Colonic mucosa (tissue), 4 donors: ENCODE results near the gene SLC35A4. TPM values are rescaled to one million over a fixed set of nuclear protein-coding genes. Genes with fewer than 3 reads are reported as not detected.

Source experiments
- DNase-seq: peaks from one replicate; pipeline ENCODE4 v3.0.0-alpha.2; 2020
- H3K27ac ChIP-seq: fragments of 200-600 bp; one replicate; pipeline ENCODE4 v1.8.0; 2021
- H3K27me3 ChIP-seq: fragments of 200-600 bp; one replicate; pipeline ENCODE4 v1.8.0; 2021
- H3K36me3 ChIP-seq: fragments of 200-600 bp; one replicate; pipeline ENCODE4 v1.8.0; 2021
- H3K4me1 ChIP-seq: fragments of 200-600 bp; one replicate; pipeline ENCODE4 v1.8.0; 2021; ENCODE audit warnings: mild to moderate bottlenecking
- H3K4me3 ChIP-seq: fragments of 200-600 bp; one replicate; pipeline ENCODE4 v1.8.0; 2021
- H3K9ac ChIP-seq, 2 donors: one replicate each; pipeline ENCODE4 v1.7.0; 2013; ENCODE audit warnings: control low read depth in 2 of 2, low read depth in 2 of 2, low read length in 2 of 2
- H3K9me3 ChIP-seq: fragments of 200-600 bp; one replicate; pipeline ENCODE4 v1.8.0; 2021
- intact Hi-C: fragments of 100-400 bp; cut with DNase I; formaldehyde crosslinking; loops from one replicate; pipeline ENCODE4 v1.14.1; 2022
- microRNA-seq: library from miRNA; unstranded; fragments of <30 nt; microRNA quantifications from one replicate; pipeline ENCODE4, GENCODE V29; 2019
- total RNA-seq, 2 donors: library from RNA; stranded (reverse); fragmentation: NEBNext Ultra II Directional in 1 of 2; extraction: Animal tissue kit (Norgen Biotek cat#: 25700) in 1 of 2; gene quantifications; one replicate each; pipeline ENCODE4 v1.2.1, GENCODE V29; 2021
- TF ChIP-seq, protein P1 (sequence below): fragments of 200-600 bp; IDR thresholded peaks from one replicate; pipeline ENCODE4 v1.8.0; 2022; ENCODE audit warnings: antibody characterized with exemption, mild to moderate bottlenecking
- donor health status: healthy.
- donor health status: DM: no; HTN: no; CAD: no.
- donor health status: DM: no; HTN: no; CAD: no.

The SLC35A4 gene
- total RNA-seq, 2 donors from 2014 or later = 78.1 to 129 TPM

DNA sequence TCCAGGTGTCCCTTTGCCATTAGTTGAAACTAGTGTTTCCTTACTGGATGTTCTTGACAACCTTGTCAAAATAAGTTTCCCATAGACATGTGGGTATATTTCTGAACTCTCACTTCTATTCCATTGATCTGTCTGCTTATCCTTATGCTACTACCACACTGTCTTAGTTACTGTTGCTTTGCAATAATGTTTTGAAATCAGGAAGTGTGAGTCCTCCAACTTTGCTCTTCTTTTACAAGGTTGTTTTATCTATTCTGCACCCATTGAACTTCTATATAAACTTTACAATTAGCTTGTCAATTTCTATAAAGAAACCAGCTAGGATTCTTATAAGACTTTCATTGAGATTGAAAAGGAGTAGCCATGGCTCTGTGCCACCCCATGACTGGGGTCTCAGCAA, 44.1 kb downstream of the SLC35A4 start:
- intact Hi-C loops = no loop called here
- Histone ChIP-seq H3K27me3 (no peaks in the 10 kb centered on the region), H3K36me3 (no peaks in the 10 kb centered on the region), H3K9ac (peak overlapping the region in 1 of 2 donors; percentile 47), H3K27ac (peak overlapping the region; percentile 33), H3K9me3 (no peaks in the 10 kb centered on the region), H3K4me3 (no peak overlapping the region), H3K4me1 (peaks cover 6% of the 10 kb centered on the region)
- TF ChIP-seq, protein P1, sequence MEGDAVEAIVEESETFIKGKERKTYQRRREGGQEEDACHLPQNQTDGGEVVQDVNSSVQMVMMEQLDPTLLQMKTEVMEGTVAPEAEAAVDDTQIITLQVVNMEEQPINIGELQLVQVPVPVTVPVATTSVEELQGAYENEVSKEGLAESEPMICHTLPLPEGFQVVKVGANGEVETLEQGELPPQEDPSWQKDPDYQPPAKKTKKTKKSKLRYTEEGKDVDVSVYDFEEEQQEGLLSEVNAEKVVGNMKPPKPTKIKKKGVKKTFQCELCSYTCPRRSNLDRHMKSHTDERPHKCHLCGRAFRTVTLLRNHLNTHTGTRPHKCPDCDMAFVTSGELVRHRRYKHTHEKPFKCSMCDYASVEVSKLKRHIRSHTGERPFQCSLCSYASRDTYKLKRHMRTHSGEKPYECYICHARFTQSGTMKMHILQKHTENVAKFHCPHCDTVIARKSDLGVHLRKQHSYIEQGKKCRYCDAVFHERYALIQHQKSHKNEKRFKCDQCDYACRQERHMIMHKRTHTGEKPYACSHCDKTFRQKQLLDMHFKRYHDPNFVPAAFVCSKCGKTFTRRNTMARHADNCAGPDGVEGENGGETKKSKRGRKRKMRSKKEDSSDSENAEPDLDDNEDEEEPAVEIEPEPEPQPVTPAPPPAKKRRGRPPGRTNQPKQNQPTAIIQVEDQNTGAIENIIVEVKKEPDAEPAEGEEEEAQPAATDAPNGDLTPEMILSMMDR = no peak
- no peak for DNase-seq

DNA sequence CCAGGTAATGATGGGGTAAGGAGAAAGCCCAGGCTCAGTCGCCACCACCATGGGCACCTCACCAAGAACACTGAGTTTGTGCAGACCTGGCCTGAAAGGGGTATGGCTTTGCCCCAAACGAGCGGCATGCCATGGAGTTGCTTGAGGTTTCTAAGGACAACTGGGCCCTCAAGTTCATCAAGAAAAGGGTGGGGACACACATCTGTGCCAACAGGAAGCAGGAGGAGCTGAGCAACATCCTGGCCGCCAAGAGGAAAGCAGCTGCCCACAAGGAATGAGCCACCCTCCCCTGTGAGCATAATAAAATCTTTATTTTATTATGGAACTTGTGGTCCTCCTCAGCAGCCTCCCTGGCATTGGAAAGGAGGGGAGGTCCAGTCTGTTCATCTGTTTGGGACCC, 44.5 kb downstream of the SLC35A4 start:
- TF ChIP-seq, protein P1 = no peak

DNA sequence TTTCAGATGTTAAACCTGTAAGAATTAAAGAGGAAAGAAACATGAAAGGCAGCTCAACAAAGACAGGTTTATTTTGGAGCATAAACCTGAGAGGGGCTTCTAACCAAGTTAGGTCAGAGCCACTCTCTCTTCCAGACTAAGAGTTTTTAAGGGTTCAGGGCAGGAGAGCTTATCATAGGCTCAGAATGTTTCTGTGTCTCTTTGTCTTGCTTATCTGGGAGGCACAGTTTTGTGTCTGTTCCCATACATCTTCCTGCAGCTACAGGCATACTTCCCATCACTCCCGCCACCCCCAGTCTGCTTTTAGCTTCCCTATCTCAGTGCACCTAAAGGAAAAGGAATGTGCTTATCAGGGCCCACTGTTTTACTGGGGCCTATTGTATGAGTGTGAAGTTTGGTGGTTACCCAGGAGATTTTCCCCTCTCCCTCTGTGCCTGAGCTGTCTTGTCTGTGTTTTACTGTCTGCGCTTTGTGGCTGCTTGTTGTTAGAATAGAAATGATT, 46.4 kb downstream of the SLC35A4 start:
- Histone ChIP-seq H3K9ac (no peak overlapping the region), H3K27ac (no peak overlapping the region), H3K4me1 (peaks cover 6% of the 10 kb centered on the region), H3K36me3 (no peaks in the 10 kb centered on the region), H3K9me3 (no peaks in the 10 kb centered on the region), H3K27me3 (no peaks in the 10 kb centered on the region), H3K4me3 (no peak overlapping the region)
- no peak for DNase-seq
- intact Hi-C loops = no loop called here
- TF ChIP-seq, protein P1 = no peak

More for the DNA sequence above, 44.5 kb downstream of the SLC35A4 start:
- no peaks in the 10 kb centered on the region for H3K36me3 ChIP-seq
- no peaks in the 10 kb centered on the region for H3K27me3 ChIP-seq
- peak; percentile 82 for DNase-seq
- no peaks in the 10 kb centered on the region for H3K9me3 ChIP-seq
- H3K27ac ChIP-seq = peak overlapping the region; percentile 33
- intact Hi-C loops = no loop called here
- peak overlapping the region in 1 of 2 donors; percentile 47 for H3K9ac ChIP-seq
- peaks cover 6% of the 10 kb centered on the region for H3K4me1 ChIP-seq
- H3K4me3 ChIP-seq = no peak overlapping the region

Small RNA genes within 50 kb of the gene (microRNA-seq; reads per million reads assigned to microRNA genes)
- not detected for gene MIR6831

Other genes starting within 250 kb of the SLC35A4 start
- gene HBEGF, start 218.2 kb upstream of the SLC35A4 start, total RNA-seq = 10 to 100 TPM in 1 of 2 donors, 1 to 10 TPM in 1; 4.3 to 14.6 TPM
- under 1 TPM in 1 of 2 donors, not detected in 1; 0.42 TPM for gene SLC4A9, start 204.6 kb upstream of the SLC35A4 start, total RNA-seq
- gene ANKHD1, start 163.0 kb upstream of the SLC35A4 start, total RNA-seq = 100 to 1,000 TPM; 108 to 115 TPM
- gene EIF4EBP3, start 17.2 kb upstream of the SLC35A4 start, total RNA-seq = 10 to 100 TPM; 13.5 to 13.8 TPM
- 10 to 100 TPM; 24.5 to 34.1 TPM for gene SRA1, start 7.4 kb upstream of the SLC35A4 start, total RNA-seq
- gene APBB3, start 230 bp upstream of the SLC35A4 start, total RNA-seq = 10 to 100 TPM; 11.0 to 17.0 TPM
- gene CD14, start 68.3 kb downstream of the SLC35A4 start, total RNA-seq = 10 to 100 TPM; 28.2 to 48.3 TPM
- 10 to 100 TPM in 1 of 2 donors, 1 to 10 TPM in 1; 8.7 to 18.9 TPM for gene TMCO6, start 74.6 kb downstream of the SLC35A4 start, total RNA-seq
- 100 to 1,000 TPM in 1 of 2 donors, 10 to 100 TPM in 1; 85.4 to 101 TPM for gene NDUFA2, start 82.8 kb downstream of the SLC35A4 start, total RNA-seq
- gene IK, start 83.0 kb downstream of the SLC35A4 start, total RNA-seq = 10 to 100 TPM; 70.4 to 71.6 TPM
- 10 to 100 TPM; 28.7 to 47.8 TPM for gene WDR55, start 100.1 kb downstream of the SLC35A4 start, total RNA-seq
- under 1 TPM; 0.16 to 0.89 TPM for gene DND1, start 108.7 kb downstream of the SLC35A4 start, total RNA-seq
- gene HARS1, start 126.5 kb downstream of the SLC35A4 start, total RNA-seq = 10 to 100 TPM; 41.0 to 66.1 TPM
- 10 to 100 TPM; 37.8 to 38.7 TPM for gene HARS2, start 126.6 kb downstream of the SLC35A4 start, total RNA-seq
- 10 to 100 TPM; 43.8 to 49.4 TPM for gene ZMAT2, start 135.6 kb downstream of the SLC35A4 start, total RNA-seq
- gene PCDHA1, start 221.3 kb downstream of the SLC35A4 start, total RNA-seq = under 1 TPM in 1 of 2 donors, not detected in 1; 0.13 TPM
- not detected for gene PCDHA2, start 230.0 kb downstream of the SLC35A4 start, total RNA-seq
- under 1 TPM in 1 of 2 donors, not detected in 1; 0.11 TPM for gene PCDHA3, start 236.2 kb downstream of the SLC35A4 start, total RNA-seq
- under 1 TPM; 0.47 to 0.58 TPM for gene PCDHA4, start 242.2 kb downstream of the SLC35A4 start, total RNA-seq